Memory B cell (primary cell): ENCODE results near the gene ANGPTL2.

ENCODE experiments used
- ATAC-seq: fragments of 150-1000 bp; cut with Tn5 transposase; 2 replicates; pipeline ENCODE4 v1.10.0; 2021; ENCODE audit warnings: low read depth, mild to moderate bottlenecking, moderate library complexity
- DNase-seq, 2 donors: peaks; one replicate each; pipeline ENCODE4 v3.0.0; 2022; ENCODE audit warnings: low spot score in 2 of 2
- H3K27ac Mint-ChIP-seq: one replicate; pipeline ENCODE4 v1.8.0; 2022; ENCODE audit warnings: mild to moderate bottlenecking, moderate library complexity, mixed read lengths
- H3K27me3 Mint-ChIP-seq: one replicate; pipeline ENCODE4 v1.8.0; 2022; ENCODE audit warnings: mixed read lengths
- H3K36me3 Mint-ChIP-seq: one replicate; pipeline ENCODE4 v1.8.0; 2022; ENCODE audit warnings: mild to moderate bottlenecking, mixed read lengths
- H3K4me1 Mint-ChIP-seq: one replicate; pipeline ENCODE4 v1.8.0; 2022; ENCODE audit warnings: mixed read lengths
- H3K4me3 Mint-ChIP-seq: one replicate; pipeline ENCODE4 v1.8.0; 2022; ENCODE audit warnings: mild to moderate bottlenecking, moderate library complexity, mixed read lengths
- H3K9me3 Mint-ChIP-seq: one replicate; pipeline ENCODE4 v1.8.0; 2022; ENCODE audit warnings: mixed read lengths

The ANGPTL2 gene

GRCh38 chr9:127095411-127095810 lies 27.0 kb downstream of the ANGPTL2 start:
- H3K27ac Mint-ChIP-seq: no peak overlapping the region

GRCh38 chr9:127093319-127094020 lies 29.0 kb downstream of the ANGPTL2 start:
- ATAC-seq: no peak
- DNase-seq: no peak
- no peak overlapping the region for H3K27ac Mint-ChIP-seq
- H3K4me3 Mint-ChIP-seq: no peak overlapping the region
- peaks cover 5% of the 10 kb centered on the region for H3K4me1 Mint-ChIP-seq
- H3K27me3 Mint-ChIP-seq: no peaks in the 10 kb centered on the region
- H3K36me3 Mint-ChIP-seq: peaks cover 9% of the 10 kb centered on the region
- H3K9me3 Mint-ChIP-seq: no peaks in the 10 kb centered on the region

More at GRCh38 chr9:127095411-127095810, 27.0 kb downstream of the ANGPTL2 start:
- Mint-ChIP-seq H3K9me3 (no peaks in the 10 kb centered on the region), H3K4me3 (no peak overlapping the region), H3K4me1 (peaks cover 5% of the 10 kb centered on the region), H3K27me3 (no peaks in the 10 kb centered on the region), H3K36me3 (peaks cover 7% of the 10 kb centered on the region)
- ATAC-seq (no peak), DNase-seq (no peak)

- no peak overlapping the region for H3K27ac Mint-ChIP-seq
- no peaks in the 10 kb centered on the region for H3K27me3 Mint-ChIP-seq
- ATAC-seq (no peak), DNase-seq (no peak)
- H3K36me3 Mint-ChIP-seq: peaks cover 10% of the 10 kb centered on the region
- H3K9me3 Mint-ChIP-seq: no peaks in the 10 kb centered on the region
- H3K4me1 Mint-ChIP-seq: peaks cover 3% of the 10 kb centered on the region
- H3K4me3 Mint-ChIP-seq: no peak overlapping the region
These were observed 30.3 kb downstream of the ANGPTL2 start for GRCh38 chr9:127092041-127092608.

- Mint-ChIP-seq H3K9me3 (no peaks in the 10 kb centered on the region), H3K27me3 (no peaks in the 10 kb centered on the region), H3K36me3 (peaks cover 15% of the 10 kb centered on the region), H3K27ac (no peak overlapping the region), H3K4me1 (peaks cover 3% of the 10 kb centered on the region), H3K4me3 (no peak overlapping the region)
- ATAC-seq (no peak), DNase-seq (no peak)
These were observed 30.9 kb downstream of the ANGPTL2 start for GRCh38 chr9:127091526-127091925.

GRCh38 chr9:127090341-127090985 lies 32.0 kb downstream of the ANGPTL2 start:
- H3K27ac Mint-ChIP-seq: no peak overlapping the region
- DNase-seq (no peak), ATAC-seq (no peak)
- H3K27me3 Mint-ChIP-seq: no peaks in the 10 kb centered on the region
- H3K4me1 Mint-ChIP-seq: peaks cover 3% of the 10 kb centered on the region
- peaks cover 13% of the 10 kb centered on the region for H3K36me3 Mint-ChIP-seq
- no peak overlapping the region for H3K4me3 Mint-ChIP-seq
- no peaks in the 10 kb centered on the region for H3K9me3 Mint-ChIP-seq

- no peak for ATAC-seq
- Mint-ChIP-seq H3K4me3 (no peak overlapping the region), H3K27me3 (no peaks in the 10 kb centered on the region), H3K9me3 (no peaks in the 10 kb centered on the region), H3K27ac (no peak overlapping the region), H3K36me3 (peaks cover 13% of the 10 kb centered on the region), H3K4me1 (peaks cover 5% of the 10 kb centered on the region)
- DNase-seq: no peak
These were observed 32.8 kb downstream of the ANGPTL2 start for GRCh38 chr9:127089631-127090081.

GRCh38 chr9:127088724-127089615 lies 33.5 kb downstream of the ANGPTL2 start:
- no peak for ATAC-seq
- Mint-ChIP-seq H3K4me3 (no peak overlapping the region), H3K9me3 (no peaks in the 10 kb centered on the region), H3K36me3 (peaks cover 16% of the 10 kb centered on the region), H3K4me1 (peaks cover 5% of the 10 kb centered on the region), H3K27me3 (no peaks in the 10 kb centered on the region), H3K27ac (no peak overlapping the region)
- no peak for DNase-seq

GRCh38 chr9:127087836-127088235 lies 34.6 kb downstream of the ANGPTL2 start:
- H3K27ac Mint-ChIP-seq: no peak overlapping the region
- no peak overlapping the region for H3K4me3 Mint-ChIP-seq
- H3K36me3 Mint-ChIP-seq: peaks cover 17% of the 10 kb centered on the region
- H3K9me3 Mint-ChIP-seq: no peaks in the 10 kb centered on the region
- no peaks in the 10 kb centered on the region for H3K27me3 Mint-ChIP-seq
- peaks cover 5% of the 10 kb centered on the region for H3K4me1 Mint-ChIP-seq
- DNase-seq (no peak), ATAC-seq (no peak)

GRCh38 chr9:127087411-127087810 lies 35.0 kb downstream of the ANGPTL2 start:
- DNase-seq: no peak
- H3K27me3 Mint-ChIP-seq: no peaks in the 10 kb centered on the region
- H3K9me3 Mint-ChIP-seq: no peaks in the 10 kb centered on the region
- ATAC-seq: no peak
- H3K36me3 Mint-ChIP-seq: peaks cover 15% of the 10 kb centered on the region
- no peak overlapping the region for H3K27ac Mint-ChIP-seq
- H3K4me1 Mint-ChIP-seq: peaks cover 5% of the 10 kb centered on the region
- H3K4me3 Mint-ChIP-seq: no peak overlapping the region

GRCh38 chr9:127086771-127087170 lies 35.7 kb downstream of the ANGPTL2 start:
- peaks cover 5% of the 10 kb centered on the region for H3K4me1 Mint-ChIP-seq
- DNase-seq (no peak), ATAC-seq (no peak)
- no peak overlapping the region for H3K4me3 Mint-ChIP-seq
- no peak overlapping the region for H3K27ac Mint-ChIP-seq
- H3K27me3 Mint-ChIP-seq: no peaks in the 10 kb centered on the region
- H3K36me3 Mint-ChIP-seq: peaks cover 17% of the 10 kb centered on the region
- no peaks in the 10 kb centered on the region for H3K9me3 Mint-ChIP-seq

GRCh38 chr9:127085186-127085585 lies 37.2 kb downstream of the ANGPTL2 start:
- H3K36me3 Mint-ChIP-seq: peaks cover 19% of the 10 kb centered on the region
- ATAC-seq (no peak), DNase-seq (no peak)
- H3K27ac Mint-ChIP-seq: no peak overlapping the region
- H3K4me3 Mint-ChIP-seq: no peak overlapping the region
- peaks cover 2% of the 10 kb centered on the region for H3K4me1 Mint-ChIP-seq
- H3K27me3 Mint-ChIP-seq: no peaks in the 10 kb centered on the region
- H3K9me3 Mint-ChIP-seq: no peaks in the 10 kb centered on the region

- no peak overlapping the region for H3K4me3 Mint-ChIP-seq
- H3K9me3 Mint-ChIP-seq: no peaks in the 10 kb centered on the region
- H3K4me1 Mint-ChIP-seq: peaks cover 2% of the 10 kb centered on the region
- H3K27me3 Mint-ChIP-seq: no peaks in the 10 kb centered on the region
- H3K27ac Mint-ChIP-seq: no peak overlapping the region
- ATAC-seq (no peak), DNase-seq (no peak)
- H3K36me3 Mint-ChIP-seq: peaks cover 26% of the 10 kb centered on the region
These were observed 38.1 kb downstream of the ANGPTL2 start for GRCh38 chr9:127084076-127085039.
